ENCODE measurements around the gene CDK10. TPM values are rescaled to one million over a fixed set of nuclear protein-coding genes. Genes with fewer than 3 reads are reported as not detected.

Gene CDK10
- total and polyA plus RNA-seq, 9 of the 15 experiments (the other 6 are each of a cell fraction or from before 2014, with no cell fraction given) = 2.0 to 85.1 (median 40.1) TPM

DNA sequence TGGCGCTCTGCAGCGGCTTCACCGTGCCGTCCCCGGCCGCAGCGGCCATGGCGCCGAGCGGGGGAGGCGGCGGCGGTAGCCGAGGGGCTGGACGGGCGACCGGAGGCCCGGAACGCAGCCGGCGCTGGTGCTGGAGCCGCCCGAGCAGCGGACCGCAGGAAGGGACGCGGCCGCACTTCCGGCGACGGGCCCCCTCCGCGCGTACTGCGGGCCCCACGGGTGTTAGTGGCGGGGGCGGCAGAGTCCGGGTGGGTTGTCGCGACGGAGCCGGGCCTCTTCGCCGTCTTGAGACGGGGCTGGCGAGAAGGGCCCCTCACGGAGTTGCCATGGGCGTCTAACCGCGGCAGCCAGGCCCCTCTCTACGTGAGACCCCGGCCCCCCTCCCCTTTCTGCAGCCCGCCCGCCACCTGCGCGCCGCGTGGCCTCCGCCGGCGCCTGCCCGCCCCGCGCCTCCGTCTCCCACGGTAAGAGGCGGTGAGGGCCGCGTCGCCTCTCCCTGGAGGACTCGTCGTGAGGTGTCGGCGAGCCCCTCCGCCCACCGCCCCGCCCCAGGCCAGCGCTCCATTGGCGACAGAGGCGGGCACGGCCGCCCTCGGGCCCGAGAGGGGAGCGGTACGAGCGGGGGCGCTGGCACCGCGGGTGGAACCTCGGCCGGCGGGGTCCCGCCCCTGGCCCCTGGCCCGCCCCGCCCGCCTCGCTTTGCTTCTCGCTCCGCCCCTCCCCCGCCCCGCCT is 34.5 kb downstream of the CDK10 start, which contains the start of the genes VPS9D1 and ZNF276 (continued):
- TF ChIP-seq, protein P1, sequence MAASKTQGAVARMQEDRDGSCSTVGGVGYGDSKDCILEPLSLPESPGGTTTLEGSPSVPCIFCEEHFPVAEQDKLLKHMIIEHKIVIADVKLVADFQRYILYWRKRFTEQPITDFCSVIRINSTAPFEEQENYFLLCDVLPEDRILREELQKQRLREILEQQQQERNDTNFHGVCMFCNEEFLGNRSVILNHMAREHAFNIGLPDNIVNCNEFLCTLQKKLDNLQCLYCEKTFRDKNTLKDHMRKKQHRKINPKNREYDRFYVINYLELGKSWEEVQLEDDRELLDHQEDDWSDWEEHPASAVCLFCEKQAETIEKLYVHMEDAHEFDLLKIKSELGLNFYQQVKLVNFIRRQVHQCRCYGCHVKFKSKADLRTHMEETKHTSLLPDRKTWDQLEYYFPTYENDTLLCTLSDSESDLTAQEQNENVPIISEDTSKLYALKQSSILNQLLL (CRISPR knock-in tag; IDR thresholded peaks at IDR 0.05; ENCODE audit: borderline replicate concordance) = no peak
- TF ChIP-seq SREBF2 (CRISPR knock-in tag; IDR thresholded peaks at IDR 0.05) (no peak), NR2C1 (IDR thresholded peaks at IDR 0.05) (no peak), NR2C1 (tag; IDR thresholded peaks at IDR 0.05) (no peak), DDX20 (tag; IDR thresholded peaks at IDR 0.05; ENCODE audit: low read depth) (no peak), POLR2A (conservative IDR thresholded peaks at IDR 0.05) (peak; percentile 52), GATAD2B (IDR thresholded peaks at IDR 0.05; ENCODE audit: borderline replicate concordance) (peak; percentile 99), RBM17 (IDR thresholded peaks at IDR 0.05; ENCODE audit: borderline replicate concordance, low read depth, low read length) (no peak), L3MBTL2 (IDR thresholded peaks at IDR 0.05) (peak; percentile 61), SIRT6 (IDR thresholded peaks at IDR 0.05; ENCODE audit: low read depth, low read length) (no peak), ZNF384 (IDR thresholded peaks at IDR 0.05; ENCODE audit: low read depth, low read length) (no peak), SIN3B (IDR thresholded peaks at IDR 0.05; ENCODE audit: low read depth) (peak; percentile 94), RFX5 (IDR thresholded peaks at IDR 0.05; ENCODE audit: low read depth, low read length) (no peak), SAFB2 (IDR thresholded peaks at IDR 0.05; ENCODE audit: borderline replicate concordance, low read depth, low read length, severe bottlenecking) (no peak), NCOA2 (IDR thresholded peaks at IDR 0.05; ENCODE audit: partially characterized antibody in 2 of 2) (no peak), ZNF24 (IDR thresholded peaks at IDR 0.05) (peak; percentile 72), ZFP36 (IDR thresholded peaks at IDR 0.05; ENCODE audit: low read depth, low read length, partially characterized antibody) (no peak), GTF2E2 (tag; IDR thresholded peaks at IDR 0.05) (peak; percentile 76), RBM34 (IDR thresholded peaks at IDR 0.05; ENCODE audit: borderline replicate concordance, insufficient read depth, low read length) (0 out of 2 replicates have a peak, but pooled peaks have one; percentile 36), BRF1 (IDR thresholded peaks at IDR 0.05; ENCODE audit: borderline replicate concordance, extremely low read depth, insufficient read length) (no peak), SAP30 (IDR thresholded peaks at IDR 0.05; ENCODE audit: borderline replicate concordance, insufficient read depth, low read depth, low read length, poor library complexity, severe bottlenecking) (no peak), NUFIP1 (IDR thresholded peaks at IDR 0.05; ENCODE audit: partially characterized antibody) (no peak), NFATC3 (IDR thresholded peaks at IDR 0.05) (no peak), ZNF253 (CRISPR knock-in tag; conservative IDR thresholded peaks at IDR 0.05) (no peak)
- TF ChIP-seq, protein P2, sequence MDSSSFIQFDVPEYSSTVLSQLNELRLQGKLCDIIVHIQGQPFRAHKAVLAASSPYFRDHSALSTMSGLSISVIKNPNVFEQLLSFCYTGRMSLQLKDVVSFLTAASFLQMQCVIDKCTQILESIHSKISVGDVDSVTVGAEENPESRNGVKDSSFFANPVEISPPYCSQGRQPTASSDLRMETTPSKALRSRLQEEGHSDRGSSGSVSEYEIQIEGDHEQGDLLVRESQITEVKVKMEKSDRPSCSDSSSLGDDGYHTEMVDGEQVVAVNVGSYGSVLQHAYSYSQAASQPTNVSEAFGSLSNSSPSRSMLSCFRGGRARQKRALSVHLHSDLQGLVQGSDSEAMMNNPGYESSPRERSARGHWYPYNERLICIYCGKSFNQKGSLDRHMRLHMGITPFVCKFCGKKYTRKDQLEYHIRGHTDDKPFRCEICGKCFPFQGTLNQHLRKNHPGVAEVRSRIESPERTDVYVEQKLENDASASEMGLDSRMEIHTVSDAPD (CRISPR knock-in tag; IDR thresholded peaks at IDR 0.05) = peak; percentile 18; the same call in 1 of the 2 replicates
- TF ChIP-seq, protein P3, sequence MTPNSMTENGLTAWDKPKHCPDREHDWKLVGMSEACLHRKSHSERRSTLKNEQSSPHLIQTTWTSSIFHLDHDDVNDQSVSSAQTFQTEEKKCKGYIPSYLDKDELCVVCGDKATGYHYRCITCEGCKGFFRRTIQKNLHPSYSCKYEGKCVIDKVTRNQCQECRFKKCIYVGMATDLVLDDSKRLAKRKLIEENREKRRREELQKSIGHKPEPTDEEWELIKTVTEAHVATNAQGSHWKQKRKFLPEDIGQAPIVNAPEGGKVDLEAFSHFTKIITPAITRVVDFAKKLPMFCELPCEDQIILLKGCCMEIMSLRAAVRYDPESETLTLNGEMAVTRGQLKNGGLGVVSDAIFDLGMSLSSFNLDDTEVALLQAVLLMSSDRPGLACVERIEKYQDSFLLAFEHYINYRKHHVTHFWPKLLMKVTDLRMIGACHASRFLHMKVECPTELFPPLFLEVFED (CRISPR knock-in tag; conservative IDR thresholded peaks at IDR 0.05) = no peak; the same call in 1 of the 2 replicates
